Measurements from ENCODE around the gene BLOC1S3.

The BLOC1S3 gene

GRCh38 chr19:45146741-45147205, 31.8 kb upstream of the BLOC1S3 start:
- no peak overlapping the region for H3K27ac ChIP-seq
- TF ChIP-seq, protein P1, sequence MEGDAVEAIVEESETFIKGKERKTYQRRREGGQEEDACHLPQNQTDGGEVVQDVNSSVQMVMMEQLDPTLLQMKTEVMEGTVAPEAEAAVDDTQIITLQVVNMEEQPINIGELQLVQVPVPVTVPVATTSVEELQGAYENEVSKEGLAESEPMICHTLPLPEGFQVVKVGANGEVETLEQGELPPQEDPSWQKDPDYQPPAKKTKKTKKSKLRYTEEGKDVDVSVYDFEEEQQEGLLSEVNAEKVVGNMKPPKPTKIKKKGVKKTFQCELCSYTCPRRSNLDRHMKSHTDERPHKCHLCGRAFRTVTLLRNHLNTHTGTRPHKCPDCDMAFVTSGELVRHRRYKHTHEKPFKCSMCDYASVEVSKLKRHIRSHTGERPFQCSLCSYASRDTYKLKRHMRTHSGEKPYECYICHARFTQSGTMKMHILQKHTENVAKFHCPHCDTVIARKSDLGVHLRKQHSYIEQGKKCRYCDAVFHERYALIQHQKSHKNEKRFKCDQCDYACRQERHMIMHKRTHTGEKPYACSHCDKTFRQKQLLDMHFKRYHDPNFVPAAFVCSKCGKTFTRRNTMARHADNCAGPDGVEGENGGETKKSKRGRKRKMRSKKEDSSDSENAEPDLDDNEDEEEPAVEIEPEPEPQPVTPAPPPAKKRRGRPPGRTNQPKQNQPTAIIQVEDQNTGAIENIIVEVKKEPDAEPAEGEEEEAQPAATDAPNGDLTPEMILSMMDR (conservative IDR thresholded peaks at IDR 0.05): no peak
- TF ChIP-seq ZFX (IDR thresholded peaks at IDR 0.05): no peak

DNA sequence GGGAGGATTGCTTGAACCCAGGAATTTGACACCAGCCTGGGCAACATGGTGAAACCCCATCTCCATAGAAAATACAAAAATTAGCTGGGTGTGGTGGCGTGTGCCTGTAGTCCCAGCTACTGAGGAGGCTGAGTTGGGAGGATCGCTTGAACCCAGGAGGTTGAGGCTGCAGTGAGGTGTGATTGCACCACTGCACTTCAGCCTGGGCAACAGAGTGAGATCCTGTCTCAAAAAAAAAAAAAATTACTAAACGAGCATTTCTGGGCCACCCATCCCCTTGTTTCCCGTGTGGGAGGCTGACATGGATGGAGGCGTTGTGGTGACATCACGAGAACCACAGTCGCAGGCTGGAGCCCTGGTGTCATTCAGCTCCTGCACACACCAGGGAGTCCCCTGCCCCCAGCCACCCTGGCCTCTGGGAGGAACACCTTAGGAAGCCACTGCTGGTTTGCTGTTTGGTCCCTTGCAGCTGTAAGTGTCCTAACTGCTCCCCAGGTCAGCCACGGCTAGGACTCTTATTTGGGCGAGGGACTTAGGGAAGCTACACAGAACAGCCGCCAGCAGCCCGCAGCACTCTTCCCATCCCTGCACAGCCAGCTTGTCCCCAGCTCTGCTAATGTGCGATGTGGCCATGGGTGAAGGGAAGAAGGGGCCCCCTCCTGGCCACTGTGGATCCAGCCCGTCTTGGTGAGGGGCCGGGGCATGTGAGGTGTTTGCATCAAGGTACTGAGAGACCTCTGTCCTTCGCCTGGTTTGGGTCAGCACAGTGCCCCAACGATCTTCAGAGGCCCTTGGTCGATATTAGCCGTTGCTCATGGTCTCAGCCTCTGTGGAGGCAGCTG, 30.5 kb upstream of the BLOC1S3 start:
- TF ChIP-seq, protein P1 (conservative IDR thresholded peaks at IDR 0.05): no peak
- TF ChIP-seq ZFX (IDR thresholded peaks at IDR 0.05): no peak
- H3K27ac ChIP-seq: no peak overlapping the region

GRCh38 chr19:45149129-45149528, 29.5 kb upstream of the BLOC1S3 start:
- H3K27ac ChIP-seq: no peak overlapping the region
- TF ChIP-seq, protein P1 (conservative IDR thresholded peaks at IDR 0.05): no peak
- TF ChIP-seq ZFX (IDR thresholded peaks at IDR 0.05): no peak

DNA sequence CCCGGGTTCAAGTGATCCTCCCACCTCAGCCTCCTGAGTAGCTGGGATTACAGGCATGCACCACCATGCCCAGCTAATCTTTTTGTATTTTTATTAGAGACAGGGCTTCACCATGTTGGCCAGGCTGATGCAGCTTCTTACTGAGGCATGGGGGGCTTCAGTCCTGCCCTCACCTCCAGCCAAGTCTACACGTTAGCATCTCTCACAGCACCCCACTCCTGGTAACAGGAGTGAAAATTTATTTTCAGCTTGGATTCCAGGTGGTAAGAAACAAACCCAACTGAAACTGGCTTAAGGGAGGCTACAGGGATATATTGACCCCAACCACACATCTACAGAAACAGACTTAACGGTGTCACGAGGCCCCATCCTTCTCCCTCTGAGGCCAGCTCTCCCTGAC, 28.4 kb upstream of the BLOC1S3 start:
- TF ChIP-seq, protein P1 (conservative IDR thresholded peaks at IDR 0.05): no peak
- TF ChIP-seq ZFX (IDR thresholded peaks at IDR 0.05): no peak
- no peak overlapping the region for H3K27ac ChIP-seq

DNA sequence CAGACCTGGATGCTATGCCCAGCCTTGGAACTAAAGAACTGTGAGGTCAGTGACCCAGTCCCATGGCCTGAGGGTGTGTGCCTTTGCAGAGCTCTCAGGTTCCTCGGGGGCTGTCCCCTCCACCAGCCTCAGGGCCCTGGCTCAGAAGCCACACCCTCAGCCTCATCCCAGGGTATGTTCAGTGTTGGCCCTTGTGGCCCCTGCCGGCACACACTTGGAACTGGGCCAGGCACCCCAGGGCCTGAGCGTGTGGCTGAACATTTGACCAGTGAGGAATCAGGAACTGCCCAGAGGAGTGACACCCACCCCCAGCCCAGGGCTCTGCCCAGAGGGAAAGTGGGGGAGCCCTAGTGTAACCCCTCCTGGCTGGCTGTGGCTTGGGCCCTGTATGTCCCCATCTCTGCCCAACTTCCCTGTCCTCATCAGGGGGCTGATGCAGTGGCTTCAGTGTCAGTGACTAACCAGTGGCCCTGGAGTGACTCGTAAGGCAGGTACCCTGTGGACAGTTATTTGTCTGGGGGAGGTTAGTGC, 27.8 kb upstream of the BLOC1S3 start:
- TF ChIP-seq, protein P1 (conservative IDR thresholded peaks at IDR 0.05): no peak
- TF ChIP-seq ZFX (IDR thresholded peaks at IDR 0.05): no peak
- H3K27ac ChIP-seq: no peak overlapping the region

- no peak overlapping the region for H3K27ac ChIP-seq
- no peak for TF ChIP-seq ZFX (IDR thresholded peaks at IDR 0.05)
- TF ChIP-seq, protein P1 (conservative IDR thresholded peaks at IDR 0.05): no peak
These were observed 27.3 kb upstream of the BLOC1S3 start for GRCh38 chr19:45151320-45151719.

- no peak for TF ChIP-seq ZFX (IDR thresholded peaks at IDR 0.05)
These were observed 26.6 kb upstream of the BLOC1S3 start for GRCh38 chr19:45151821-45152503.

More at GRCh38 chr19:45151821-45152503, 26.6 kb upstream of the BLOC1S3 start:
- H3K27ac ChIP-seq: no peak overlapping the region

Measured in C4-2B (cell line).